SIG-M5 treated with dmso at 0.1 percent for 504 hours (cell line): ENCODE data around the gene SART1.
"Not testable (repeated sequence)": the region's sequence is repeated elsewhere in the genome, so short reads cannot be mapped to it uniquely, and the experiment has no call there.

Source experiments
- DNase-seq: peaks from one replicate; lab custom pipeline; 2025; ENCODE audit not compliant: unreplicated experiment; lab: John Stamatoyannopoulos, UW

SART1 gene

DNA sequence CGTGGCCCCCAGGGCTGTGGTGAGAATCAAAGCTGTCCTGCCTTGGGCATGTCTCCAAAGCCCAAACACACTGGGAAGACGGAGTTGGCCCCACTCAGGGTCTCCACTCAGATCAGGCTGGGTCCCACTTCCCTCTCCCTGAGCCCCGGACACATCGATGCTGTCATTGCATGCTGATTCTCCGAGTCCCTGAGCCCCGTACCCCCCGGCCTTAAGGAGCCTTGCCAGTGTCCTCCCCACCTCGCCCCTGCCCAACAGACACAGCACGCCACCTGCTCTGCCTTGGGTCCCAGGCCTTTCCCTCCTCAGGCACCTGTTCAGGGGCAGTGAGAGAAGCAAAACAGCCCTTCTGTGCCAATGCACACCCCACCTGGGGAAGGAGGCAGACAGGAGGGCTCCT is 25.8 kb downstream of the SART1 start:
- DNase-seq, result no peak

DNA sequence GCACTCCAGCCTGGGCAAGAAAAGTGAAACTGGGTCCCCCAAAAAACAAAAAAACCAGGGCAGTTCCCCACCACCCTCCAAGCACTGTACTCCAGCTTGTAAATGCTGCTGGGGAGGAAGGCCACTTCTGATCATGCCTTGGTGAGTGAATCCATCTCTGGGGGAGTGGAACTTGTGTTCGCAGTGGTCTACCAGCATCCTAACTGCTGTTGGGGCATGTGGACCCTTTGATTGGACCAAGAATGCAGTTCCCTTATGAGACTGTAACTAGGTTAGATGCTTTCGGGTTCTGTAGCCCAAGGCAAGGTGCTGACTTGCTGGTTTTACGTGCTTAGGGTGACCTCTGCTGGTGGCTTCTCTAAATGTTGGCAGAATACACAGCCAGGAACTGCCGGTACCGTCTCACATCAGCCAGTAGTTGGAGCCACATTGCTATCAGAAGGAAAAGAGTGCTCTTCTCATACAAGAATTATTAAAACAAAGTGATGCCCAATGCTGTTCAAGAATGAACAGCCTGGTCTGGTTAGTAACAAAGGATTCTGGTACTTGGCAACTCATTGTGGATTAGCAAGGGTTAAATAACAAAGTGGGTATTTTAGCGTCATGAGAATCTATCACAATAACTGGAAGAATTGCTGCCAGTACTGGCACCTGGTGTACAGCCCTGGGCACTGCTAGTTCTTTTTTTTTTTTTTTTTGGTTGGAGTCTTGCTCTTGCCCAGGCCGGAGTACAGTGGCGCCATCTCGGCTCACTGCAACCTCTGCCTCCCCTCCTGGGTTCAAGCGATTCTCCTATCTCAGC is 27.5 kb downstream of the SART1 start:
- peak; percentile 96 for DNase-seq

DNA sequence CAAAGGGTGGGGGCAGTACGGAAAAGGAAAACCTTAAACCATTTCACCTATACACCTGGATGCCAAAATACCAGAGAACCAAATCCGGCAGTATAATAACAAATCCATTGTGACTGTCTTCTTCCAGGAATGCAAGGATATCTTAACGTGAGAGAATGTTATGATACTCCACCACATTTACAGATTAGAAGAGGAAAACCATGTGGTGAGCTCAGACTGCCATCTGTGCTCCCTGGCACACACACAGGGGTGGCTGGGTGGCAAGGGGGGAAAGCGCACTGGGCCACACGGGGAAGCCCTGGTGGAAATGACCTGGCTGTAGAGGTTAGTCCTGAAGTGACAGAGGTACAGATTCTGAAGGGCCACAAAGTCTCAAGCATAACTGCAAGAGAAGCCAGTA is 30.5 kb downstream of the SART1 start:
- DNase-seq, result no peak

DNA sequence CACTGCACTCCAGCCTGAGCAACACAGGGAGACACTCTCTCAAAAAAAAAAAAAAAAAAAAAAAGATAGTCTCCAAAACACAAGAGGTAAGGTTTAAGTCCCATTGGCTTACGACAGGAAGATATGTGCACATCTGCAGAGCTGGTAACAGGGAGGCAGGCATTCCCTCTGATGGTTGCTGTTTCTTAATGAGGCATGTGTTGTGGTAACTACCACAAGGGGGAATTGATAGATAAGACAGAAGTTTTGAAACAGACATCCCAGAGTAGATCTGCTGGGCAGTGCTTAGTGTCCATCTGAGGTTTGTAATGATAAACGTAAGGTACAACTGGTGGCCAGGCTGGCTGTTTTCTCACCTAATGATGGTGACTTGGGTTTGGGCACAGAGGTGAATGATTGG is 35.8 kb downstream of the SART1 start:
- DNase-seq, result no peak

DNA sequence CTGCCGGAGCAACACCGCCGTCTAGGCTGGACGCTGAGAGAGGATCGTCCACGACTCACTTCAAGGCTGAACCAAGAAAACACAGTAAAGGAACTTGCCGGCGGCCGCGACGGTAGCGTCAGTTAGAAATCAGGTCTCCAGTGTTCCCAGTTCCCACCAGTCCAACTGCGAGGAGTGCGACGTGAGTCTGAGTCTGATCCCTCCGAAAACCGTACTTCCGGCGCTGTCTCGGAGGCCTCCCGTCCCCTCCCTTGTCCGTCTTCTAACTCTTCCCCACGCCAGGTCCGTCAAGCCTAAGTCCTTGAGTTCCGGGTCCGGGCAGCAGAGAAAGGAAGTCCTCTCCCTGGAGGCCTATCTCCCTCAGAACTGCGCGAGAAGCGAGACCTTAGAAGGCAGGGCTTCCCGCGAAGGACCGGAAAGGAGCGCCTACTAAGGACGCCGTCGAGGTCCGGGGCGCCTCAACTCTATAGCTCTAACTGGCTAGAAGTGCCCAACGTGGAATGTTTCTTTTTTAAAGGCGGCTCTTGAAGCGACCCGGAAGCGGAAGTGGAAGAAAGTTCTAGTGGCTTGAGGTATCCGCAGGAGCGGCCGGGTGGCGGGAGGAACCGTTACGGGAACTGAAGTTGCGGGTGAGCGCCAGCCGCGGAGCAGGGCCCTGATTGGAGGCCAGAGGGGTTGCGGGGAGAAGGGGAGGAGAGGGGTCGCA is 40.6 kb downstream of the SART1 start, which contains the start of the genes BANF1 and EIF1AD:
Gene BANF1, plus strand, starts transcription at position 562 of the 706 bp plus-strand sequence. CDS start 748 bp downstream, outside the sequence.
Gene EIF1AD, minus strand, starts transcription at position 216 of the 706 bp plus-strand sequence. CDS start 1,768 bp downstream, outside the sequence.
- peak; percentile 100 for DNase-seq

DNA sequence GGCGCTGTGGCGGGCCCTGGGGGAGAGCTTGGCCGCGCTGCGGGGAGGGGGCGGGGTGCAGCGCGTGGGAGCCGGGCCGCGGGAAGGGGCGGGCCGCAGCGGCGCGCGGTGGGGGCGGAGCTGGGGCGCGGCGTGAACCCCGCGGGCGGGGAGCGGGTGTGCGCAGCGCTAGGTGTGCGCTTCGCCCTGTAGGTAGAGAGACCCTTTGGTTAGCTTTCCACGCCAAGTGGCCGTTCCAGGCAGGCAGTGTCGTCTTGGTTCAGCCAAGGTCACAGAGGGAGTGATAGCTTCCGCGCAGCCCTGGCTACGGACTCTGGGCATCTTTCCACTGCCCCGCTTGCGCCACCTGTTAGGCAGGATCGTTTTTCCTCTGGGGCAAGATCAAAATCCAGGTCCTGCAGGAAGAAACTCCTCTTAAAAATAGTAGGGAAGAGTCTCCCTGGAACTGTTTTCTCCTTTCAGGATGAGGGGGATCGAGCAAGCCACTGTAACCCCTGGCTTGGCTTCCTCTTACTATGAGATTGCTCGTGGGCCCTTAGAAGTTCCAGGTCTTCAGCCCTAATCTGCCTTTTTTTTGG is 41.2 kb downstream of the SART1 start:
- peak; percentile 60 for DNase-seq

DNA sequence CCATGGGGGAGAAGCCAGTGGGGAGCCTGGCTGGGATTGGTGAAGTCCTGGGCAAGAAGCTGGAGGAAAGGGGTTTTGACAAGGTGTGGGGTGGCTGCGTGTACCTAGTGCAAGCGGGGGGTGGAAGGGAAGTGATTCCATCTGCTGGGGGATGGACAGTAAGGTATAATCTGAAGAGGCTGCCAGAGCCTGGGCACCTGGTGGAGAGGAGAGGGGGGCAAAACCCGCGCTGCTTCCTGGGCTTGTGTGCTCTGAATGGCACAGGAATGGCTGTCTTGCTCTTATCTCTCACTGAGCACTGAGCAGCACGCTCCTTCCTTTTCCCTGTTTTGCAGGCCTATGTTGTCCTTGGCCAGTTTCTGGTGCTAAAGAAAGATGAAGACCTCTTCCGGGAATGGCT is 41.8 kb downstream of the SART1 start:
- DNase-seq, result no peak

DNA sequence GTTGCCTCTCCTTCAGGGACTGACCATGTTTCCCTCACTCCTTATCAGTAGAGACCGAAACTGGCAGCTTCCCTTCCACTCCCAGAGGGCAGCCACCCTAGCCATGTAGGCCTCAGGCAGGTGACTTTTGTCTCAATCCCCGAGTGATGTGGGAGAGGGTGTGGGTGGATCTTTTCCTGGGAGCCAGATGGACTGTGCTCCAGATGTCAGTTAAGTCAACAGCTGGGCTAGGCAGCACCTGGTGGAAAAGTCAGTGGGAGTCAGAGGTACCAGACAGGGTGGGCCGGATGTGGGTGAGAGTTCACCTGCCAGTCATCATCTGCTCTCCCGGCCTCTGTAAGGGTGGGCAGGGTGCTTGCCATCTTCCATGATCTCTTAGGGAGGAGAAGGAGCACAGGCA is 42.7 kb downstream of the SART1 start:
- DNase-seq, result no peak

DNA sequence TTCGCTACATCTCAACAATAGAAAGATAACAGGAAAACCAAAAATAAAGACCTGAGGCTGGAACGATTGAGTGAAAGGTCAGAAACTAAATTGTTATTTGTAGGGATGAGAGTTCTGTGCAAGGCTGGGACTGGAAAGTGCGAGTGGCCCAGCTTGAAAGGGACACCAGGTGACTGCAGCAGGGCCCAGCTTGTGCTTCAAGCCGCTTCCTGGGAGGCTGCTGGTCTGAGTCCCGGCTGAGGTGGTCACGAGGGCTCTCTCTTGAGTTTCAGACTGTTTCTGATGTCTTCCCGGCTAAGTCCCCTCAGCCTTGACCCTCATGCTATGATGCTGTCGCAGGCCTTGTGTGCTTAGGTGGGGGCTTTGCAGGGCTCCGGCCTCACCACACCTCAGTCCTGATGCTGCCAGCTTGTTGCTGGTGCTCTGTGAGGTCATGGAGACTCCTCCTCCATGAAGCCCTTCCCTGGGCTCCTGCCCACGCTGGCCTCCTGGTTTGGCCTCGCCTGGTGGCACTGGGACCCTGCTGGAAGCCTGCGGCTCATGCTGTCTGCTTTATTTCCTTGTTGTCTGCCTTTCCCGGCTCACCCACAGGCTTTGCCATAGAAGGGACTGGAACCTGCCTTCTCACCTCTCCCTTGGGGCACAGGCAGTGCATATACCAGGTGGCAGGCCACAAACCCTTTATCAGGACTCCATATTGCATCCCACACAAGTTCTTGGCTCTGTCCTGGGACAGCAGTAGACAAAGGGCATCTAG is 44.8 kb downstream of the SART1 start:
- DNase-seq, result no peak

DNA sequence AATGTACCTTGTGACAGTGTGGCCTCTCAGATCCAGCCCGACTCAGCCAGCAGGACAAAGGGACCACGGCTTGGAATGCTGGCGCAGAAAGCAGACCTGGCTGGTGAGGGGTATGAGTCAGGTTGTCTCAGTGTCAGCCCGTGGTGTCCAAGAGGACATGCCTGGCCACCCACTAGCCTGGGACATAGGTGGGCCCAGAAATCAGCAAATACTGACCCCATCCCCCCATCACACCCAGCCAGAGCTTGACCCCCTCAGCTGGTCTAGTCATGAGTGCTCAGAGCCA is 45.3 kb downstream of the SART1 start:
- DNase-seq, result no peak

DNA sequence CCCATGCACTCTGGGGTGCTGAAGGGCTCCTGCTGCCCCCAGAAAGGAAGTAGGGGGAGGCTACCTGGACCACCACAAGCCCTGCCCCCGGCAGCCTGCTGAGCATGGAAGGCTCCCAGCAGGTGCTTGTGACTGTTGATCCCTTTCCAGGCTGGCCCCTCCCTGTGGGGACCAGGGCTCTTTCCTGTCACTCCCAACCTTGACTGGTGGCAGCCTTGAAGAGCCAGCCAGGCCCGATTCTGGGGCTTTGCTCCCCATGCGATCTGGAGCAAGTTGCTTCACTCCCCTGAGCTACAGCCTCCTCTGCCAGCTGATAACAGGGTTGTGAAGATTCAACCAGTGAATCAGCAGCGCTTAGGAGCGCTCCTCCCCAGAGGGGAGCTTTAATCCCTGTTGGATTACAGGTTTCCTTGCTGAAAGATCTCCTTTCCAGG is 45.7 kb downstream of the SART1 start:
- DNase-seq, result no peak

DNA sequence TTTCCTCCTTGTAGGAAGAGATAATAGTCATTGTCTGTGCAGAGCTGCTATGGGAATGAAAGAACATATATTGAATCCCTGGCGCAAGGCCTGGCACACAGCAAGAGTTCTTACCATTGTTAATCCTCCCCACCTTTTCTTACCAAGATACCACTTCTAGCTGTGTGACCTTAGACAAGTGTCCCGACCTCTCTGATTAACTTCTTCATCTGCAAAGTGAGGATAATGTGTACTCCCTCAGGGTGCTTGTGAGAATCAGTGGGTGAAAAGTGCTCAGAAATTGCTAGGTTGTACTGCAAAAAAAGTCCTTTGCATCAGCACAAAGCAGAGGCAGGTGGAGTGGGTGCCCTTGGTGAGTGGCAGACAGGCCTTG is 46.5 kb downstream of the SART1 start:
- DNase-seq, result no peak

DNA sequence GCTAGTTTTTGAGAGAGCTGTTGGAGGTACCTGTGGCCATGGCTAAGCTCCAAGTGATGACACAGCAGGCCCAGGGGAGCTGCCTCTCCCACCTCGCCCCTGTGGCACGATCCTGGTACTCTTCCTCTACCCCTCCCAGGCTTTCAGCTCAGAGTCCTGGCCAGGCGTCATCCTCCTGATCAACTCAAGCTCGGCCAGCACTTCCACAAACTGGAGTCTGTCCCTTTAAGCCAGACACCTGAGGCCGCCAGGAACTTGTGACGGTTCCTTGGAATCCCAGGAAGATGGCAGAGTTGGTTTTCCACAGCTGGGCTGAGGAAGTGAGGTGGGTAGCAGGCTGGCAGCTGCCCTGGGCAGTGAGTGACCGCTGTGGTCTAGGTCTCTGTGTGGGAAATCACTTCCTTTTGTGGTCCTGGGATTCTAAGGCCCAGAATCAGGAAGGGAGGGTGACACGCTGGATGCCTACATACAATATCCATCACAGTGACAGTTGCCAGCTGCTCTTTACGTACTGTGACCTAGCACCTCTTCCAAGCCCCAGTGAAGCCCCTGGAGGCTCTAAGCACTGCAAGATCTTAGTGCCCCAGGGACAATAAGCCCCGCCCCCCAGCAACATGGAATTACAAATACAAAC is 47.1 kb downstream of the SART1 start:
- no peak for DNase-seq

DNA sequence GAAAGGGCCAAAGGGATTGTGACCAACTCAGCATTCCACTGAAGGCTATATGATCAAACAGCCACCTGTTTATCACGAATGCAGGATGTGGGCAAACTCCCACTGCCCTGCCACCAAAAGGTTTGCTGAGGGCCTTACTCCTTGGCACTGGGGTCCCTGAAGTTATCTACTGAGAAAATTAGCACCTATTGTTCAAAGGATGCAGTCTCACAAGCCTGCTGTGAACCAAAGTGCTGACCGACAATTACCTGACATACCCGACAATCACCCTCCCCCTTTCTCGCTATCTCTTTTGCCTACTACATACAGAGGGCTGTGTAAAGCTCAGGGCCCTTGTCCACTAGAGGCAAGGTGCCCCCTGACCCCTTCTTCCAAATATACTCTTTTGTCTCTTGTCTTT is 48.5 kb downstream of the SART1 start:
- DNase-seq, result not testable (repeated sequence)

DNA sequence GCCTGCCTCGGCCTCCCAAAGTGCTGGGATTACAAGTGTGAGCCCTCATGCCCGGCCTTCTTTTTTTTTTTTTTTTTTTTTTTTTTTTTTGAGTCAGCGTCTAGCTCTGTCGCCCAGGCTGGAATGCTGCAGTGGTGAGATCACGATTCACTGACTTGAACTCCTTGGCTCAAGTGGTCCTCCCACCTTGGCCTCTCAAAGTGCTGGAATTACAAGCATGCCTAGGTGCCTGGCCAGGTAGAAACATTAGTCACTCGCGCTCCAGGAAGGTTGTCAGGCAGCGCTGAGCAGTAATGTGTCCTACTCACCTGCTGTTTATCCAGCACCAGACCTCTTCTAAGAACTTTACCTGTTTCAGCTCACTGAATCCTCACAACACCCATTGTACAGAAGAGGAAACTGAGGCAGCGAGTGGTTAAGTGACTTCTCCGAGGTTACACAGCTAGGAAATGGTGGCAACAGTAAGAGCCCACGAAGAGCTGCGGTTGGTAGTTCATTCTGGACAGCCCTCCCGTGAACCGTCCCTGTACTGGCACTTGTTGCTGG is 49.8 kb downstream of the SART1 start:
- DNase-seq, result peak; percentile 46

DNA sequence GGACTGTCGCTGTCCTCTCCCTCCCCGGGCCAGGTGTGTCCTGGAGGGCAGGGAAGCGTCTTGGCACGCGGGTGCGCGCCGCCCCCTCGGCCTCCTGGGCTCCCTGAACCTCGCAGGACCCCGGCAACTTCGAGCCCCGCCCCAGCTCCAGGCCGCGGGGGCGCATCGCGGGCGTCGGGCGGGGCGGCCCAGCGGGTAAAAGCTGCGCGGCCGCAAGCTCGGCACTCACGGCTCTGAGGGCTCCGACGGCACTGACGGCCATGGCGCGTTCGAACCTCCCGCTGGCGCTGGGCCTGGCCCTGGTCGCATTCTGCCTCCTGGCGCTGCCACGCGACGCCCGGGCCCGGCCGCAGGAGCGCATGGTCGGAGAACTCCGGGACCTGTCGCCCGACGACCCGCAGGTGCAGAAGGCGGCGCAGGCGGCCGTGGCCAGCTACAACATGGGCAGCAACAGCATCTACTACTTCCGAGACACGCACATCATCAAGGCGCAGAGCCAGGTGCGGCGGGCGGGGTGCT is 50.3 kb downstream of the SART1 start, which contains the start of gene CST6:
Gene CST6, plus strand, starts transcription at position 224 of the 519 bp plus-strand sequence. Its CDS starts 37 bp downstream, at position 261.
- DNase-seq, result no peak

DNA sequence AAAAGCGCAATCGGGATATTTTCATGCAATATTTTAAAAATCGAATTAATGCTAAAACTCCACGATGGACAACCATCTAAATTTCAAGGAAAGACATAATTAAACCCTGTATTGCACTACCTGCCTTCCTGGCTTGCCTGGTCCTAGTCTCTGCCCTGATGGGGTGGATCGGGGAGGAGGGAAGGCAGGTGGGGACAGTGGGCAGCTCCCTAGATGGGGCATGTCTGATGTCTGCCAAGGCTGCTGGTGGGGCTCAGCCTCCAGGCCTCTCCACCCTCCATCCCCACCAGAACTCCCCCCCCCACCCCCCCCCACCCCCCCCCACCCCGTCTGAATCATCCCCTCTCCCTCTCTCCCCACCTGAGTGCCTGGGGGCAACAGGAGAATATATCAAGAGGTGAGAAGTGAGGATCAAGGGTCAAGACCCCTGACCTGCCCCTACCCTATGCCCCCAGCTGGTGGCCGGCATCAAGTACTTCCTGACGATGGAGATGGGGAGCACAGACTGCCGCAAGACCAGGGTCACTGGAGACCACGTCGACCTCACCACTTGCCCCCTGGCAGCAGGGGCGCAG is 50.9 kb downstream of the SART1 start:
- no peak for DNase-seq

DNA sequence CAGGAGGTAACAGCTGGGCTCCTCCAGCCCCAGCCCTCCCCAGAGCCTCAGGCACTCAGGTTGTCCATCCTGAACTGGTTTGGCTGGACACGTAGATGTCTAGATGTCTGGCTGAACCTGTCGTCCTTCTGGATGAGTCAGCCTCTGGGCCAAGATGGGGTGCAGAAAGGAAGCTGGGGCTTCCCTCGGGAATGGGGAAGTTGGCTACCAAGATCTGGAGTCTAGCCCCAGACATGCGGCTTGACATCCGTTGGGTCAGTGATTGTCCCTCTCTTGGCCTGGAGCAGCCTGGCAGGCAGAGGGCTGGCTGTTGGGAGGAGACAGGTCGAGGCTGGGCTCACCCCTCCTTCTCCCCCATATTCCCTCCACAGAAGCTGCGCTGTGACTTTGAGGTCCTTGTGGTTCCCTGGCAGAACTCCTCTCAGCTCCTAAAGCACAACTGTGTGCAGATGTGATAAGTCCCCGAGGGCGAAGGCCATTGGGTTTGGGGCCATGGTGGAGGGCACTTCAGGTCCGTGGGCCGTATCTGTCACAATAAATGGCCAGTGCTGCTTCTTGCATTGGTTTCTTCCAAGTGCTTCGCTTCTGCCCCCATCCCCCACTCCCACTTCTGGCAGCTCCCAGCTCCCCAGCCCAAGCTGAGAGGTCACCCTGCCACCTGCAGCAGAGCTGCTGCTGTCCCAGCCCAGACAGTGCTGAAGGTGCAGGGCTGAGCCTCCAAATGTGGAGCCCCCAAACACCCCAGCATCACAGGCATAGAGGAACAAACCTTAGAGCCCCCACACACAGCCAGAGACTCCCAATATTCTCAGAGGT is 51.6 kb downstream of the SART1 start:
- peak; percentile 44 for DNase-seq

DNA sequence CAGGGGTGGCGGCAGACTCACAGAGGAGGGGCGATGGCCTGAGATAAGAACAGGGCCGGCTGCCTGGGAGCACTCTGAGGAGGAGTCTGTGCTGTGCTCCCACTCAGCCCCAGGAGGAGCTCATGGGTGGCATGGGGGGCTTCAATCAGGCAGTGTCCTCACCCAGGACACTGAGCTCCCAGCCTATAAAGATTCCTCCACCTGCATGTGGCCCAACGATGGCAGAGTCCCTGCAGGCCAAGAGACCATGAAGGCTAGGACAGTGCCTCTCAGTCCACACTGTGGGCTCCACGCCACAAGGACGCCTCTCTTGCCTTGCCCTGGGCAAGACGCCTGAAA is 52.2 kb downstream of the SART1 start:
- DNase-seq, result no peak
